Breast epithelium (tissue), 3 donors: ENCODE results near the gene YDJC.

Experiments
- CTCF ChIP-seq, 3 donors: fragments of 450-650 bp; IDR thresholded peaks; one replicate each; pipeline ENCODE4 v1.5.1; 2016 to 2017; ENCODE audit warnings: antibody characterized with exemption in 3 of 3, mild to moderate bottlenecking in 3 of 3, moderate library complexity in 3 of 3
- POLR2A ChIP-seq: fragments of 450-650 bp; IDR thresholded peaks from one replicate; pipeline ENCODE4 v1.6.1; 2016; ENCODE audit warnings: antibody characterized with exemption, mild to moderate bottlenecking, moderate library complexity
- POLR2AphosphoS5 ChIP-seq, 3 donors: sonication (generic); formaldehyde crosslinking; IDR thresholded peaks; one replicate each; pipeline ENCODE4 v1.6.1; 2017; ENCODE audit warnings: antibody characterized with exemption in 3 of 3

GRCh38 chr22:21673534-21674321 is 43.9 kb upstream of the YDJC start:
- no peak for TF ChIP-seq POLR2A
- no peak for TF ChIP-seq CTCF (IDR thresholded peaks at IDR 0.05)
- TF ChIP-seq POLR2AphosphoS5 (IDR thresholded peaks at IDR 0.05): no peak
